Measurements from ENCODE around the gene RAB8B. TPM values are rescaled to one million over a fixed set of nuclear protein-coding genes. Genes with fewer than 3 reads are reported as not detected.
A peak's percentile ranks its signal among the peaks of the same experiment; 100 is the strongest.

The RAB8B gene
- total and polyA plus RNA-seq, 10 of the 15 experiments (the other 5 are each of a cell fraction or from before 2014, with no cell fraction given): 17.8 to 104 (median 65.1) TPM

GRCh38 chr15:63191895-63192618 is 2.7 kb downstream of the RAB8B start (continued):
- TF ChIP-seq IRF5 (IDR thresholded peaks at IDR 0.05; ENCODE audit: borderline replicate concordance) (no peak), ZZZ3 (IDR thresholded peaks at IDR 0.05; ENCODE audit: control insufficient read depth, insufficient read length, low read depth) (no peak), RELA (IDR thresholded peaks at IDR 0.05; ENCODE audit: borderline replicate concordance, partially characterized antibody) (no peak), SIN3A (IDR thresholded peaks at IDR 0.05; ENCODE audit: low read depth, low read length) (peak; percentile 79), HDAC6 (IDR thresholded peaks at IDR 0.05; ENCODE audit: unreplicated experiment) (no peak), ETV6 (conservative IDR thresholded peaks at IDR 0.05 in 1 of 2, IDR thresholded peaks at IDR 0.05 in 1 of 2; ENCODE audit: borderline replicate concordance in 1 of 2, low read depth in 1 of 2) (peak in 1 of 2 experiments; percentile 84; a peak in 2 of 4 replicates), BCL11A (IDR thresholded peaks at IDR 0.05; ENCODE audit: low read depth, low read length) (peak; percentile 23; the same call in 1 of the 2 replicates), CBFB (IDR thresholded peaks at IDR 0.05; ENCODE audit: low read depth) (peak; percentile 37; the same call in 1 of the 2 replicates), ASH2L (IDR thresholded peaks at IDR 0.05; ENCODE audit: borderline replicate concordance, low read depth) (no peak), BCLAF1 (IDR thresholded peaks at IDR 0.05) (no peak), SMC3 (IDR thresholded peaks at IDR 0.05; ENCODE audit: borderline replicate concordance, low read length) (no peak), NR2F1 (conservative IDR thresholded peaks at IDR 0.05) (peak; percentile 63), E2F8 (IDR thresholded peaks at IDR 0.05; ENCODE audit: low read depth, partially characterized antibody) (no peak), POU2F2 (IDR thresholded peaks at IDR 0.05; ENCODE audit: borderline replicate concordance, low read depth, low read length) (peak; percentile 21; the same call in 1 of the 3 replicates), MYC (IDR thresholded peaks at IDR 0.05; ENCODE audit: insufficient read depth, insufficient read length, insufficient replicate concordance, low read length, severe bottlenecking) (no peak), MEF2B (IDR thresholded peaks at IDR 0.05; ENCODE audit: partially characterized antibody, poor library complexity, severe bottlenecking) (peak; percentile 65), RB1 (IDR thresholded peaks at IDR 0.05; ENCODE audit: borderline replicate concordance) (no peak), ZNF217 (IDR thresholded peaks at IDR 0.05) (peak; percentile 68), SIX5 (IDR thresholded peaks at IDR 0.05; ENCODE audit: low read depth, low read length, severe bottlenecking) (no peak)

Measured in GM12878 (cell line).